Endothelial cell of umbilical vein (primary cell): ENCODE results near the gene HNRNPU.

Experiments
- CTCF ChIP-seq, 2 donors: IDR thresholded peaks; 1 replicate in 1 of 2; 2 replicates in 1 of 2; pipeline ENCODE4 v1.5.1; 2011; ENCODE audit warnings: low read length in 2 of 2, mild to moderate bottlenecking in 2 of 2, moderate library complexity in 2 of 2, control low read depth in 1 of 2, inconsistent platforms in 1 of 2, low read depth in 1 of 2; ENCODE audit not compliant: insufficient read depth in 1 of 2; ENCODE audit errors: extremely low read depth in 1 of 2
- EZH2 ChIP-seq: IDR thresholded peaks from 2 replicates; pipeline ENCODE4 v1.6.1; 2012; ENCODE audit warnings: borderline replicate concordance, low read depth, mild to moderate bottlenecking, moderate library complexity, low read length, inconsistent platforms; ENCODE audit not compliant: severe bottlenecking
- FOS ChIP-seq: IDR thresholded peaks from 2 replicates; pipeline ENCODE4 v1.6.1; 2011; ENCODE audit warnings: mild to moderate bottlenecking, low read length, moderate library complexity, borderline replicate concordance; ENCODE audit not compliant: insufficient read depth
- POLR2A ChIP-seq: IDR thresholded peaks from 2 replicates; pipeline ENCODE4 v1.6.1; 2012; ENCODE audit warnings: low read depth, mild to moderate bottlenecking, control low read depth, low read length
- POLR2AphosphoS5 ChIP-seq: IDR thresholded peaks from 2 replicates; pipeline ENCODE4 v1.6.1; 2012; ENCODE audit warnings: low read depth, mild to moderate bottlenecking, control low read depth, low read length, moderate library complexity; ENCODE audit not compliant: insufficient read depth

- TF ChIP-seq CTCF (IDR thresholded peaks at IDR 0.05; ENCODE audit: extremely low read depth in 1 of 2, insufficient read depth in 1 of 2, low read depth in 1 of 2, low read length in 2 of 2): no peak
- TF ChIP-seq EZH2: no peak
- no peak for TF ChIP-seq FOS
- no peak for TF ChIP-seq POLR2AphosphoS5
- TF ChIP-seq POLR2A: no peak
Observed at GRCh38 chr1:244815600-244816099, 48.7 kb downstream of the HNRNPU start.
